Hematopoietic multipotent progenitor cell treated with erythropoietin and hydrocortisone succinate and interleukin-3 and kit ligand, for 6 days (in vitro differentiated cells): ENCODE measurements around the gene PDE1C.
"Not testable (repeated sequence)": the region's sequence is repeated elsewhere in the genome, so short reads cannot be mapped to it uniquely, and the experiment has no call there.

Source experiments
- DNase-seq: peaks from one replicate; pipeline ENCODE4 v3.0.0-alpha.2; 2015

Gene PDE1C

GRCh38 chr7:32070406-32071360 is at the start of gene PDE1C:
Gene PDE1C, minus strand, starts transcription at chr7:32070407.
- no peak for DNase-seq

GRCh38 chr7:32119790-32120196 is 49.6 kb upstream of the PDE1C start:
- no peak for DNase-seq

- no peak for DNase-seq
These were observed 47.6 kb upstream of the PDE1C start for GRCh38 chr7:32117837-32118236.

GRCh38 chr7:32116436-32116835 is 46.2 kb upstream of the PDE1C start:
- no peak for DNase-seq

GRCh38 chr7:32115831-32116230 is 45.6 kb upstream of the PDE1C start:
- DNase-seq, result no peak

GRCh38 chr7:32108651-32109050 is 38.4 kb upstream of the PDE1C start:
- DNase-seq, result no peak

GRCh38 chr7:32104766-32105165 is 34.6 kb upstream of the PDE1C start:
- DNase-seq, result no peak

- no peak for DNase-seq
These were observed 33.2 kb upstream of the PDE1C start for GRCh38 chr7:32103361-32103760.

GRCh38 chr7:32102432-32102873 is 32.2 kb upstream of the PDE1C start:
- no peak for DNase-seq

GRCh38 chr7:32100407-32100907 is 30.2 kb upstream of the PDE1C start:
- DNase-seq, result no peak

- DNase-seq, result no peak
These were observed 24.3 kb upstream of the PDE1C start for GRCh38 chr7:32094516-32094915.

- DNase-seq, result peak; percentile 6
These were observed 23.5 kb upstream of the PDE1C start for GRCh38 chr7:32093415-32094408.

GRCh38 chr7:32092346-32092745 is 22.1 kb upstream of the PDE1C start:
- DNase-seq, result no peak

- DNase-seq, result no peak
These were observed 21.5 kb upstream of the PDE1C start for GRCh38 chr7:32091608-32092210.

- no peak for DNase-seq
These were observed 19.5 kb upstream of the PDE1C start for GRCh38 chr7:32089678-32090077.

GRCh38 chr7:32089256-32089655 is 19.0 kb upstream of the PDE1C start:
- no peak for DNase-seq

GRCh38 chr7:32088451-32088881 is 18.3 kb upstream of the PDE1C start:
- DNase-seq, result no peak

GRCh38 chr7:32079510-32079909 is 9.3 kb upstream of the PDE1C start:
- no peak for DNase-seq

GRCh38 chr7:32078824-32079223 is 8.6 kb upstream of the PDE1C start:
- no peak for DNase-seq

- no peak for DNase-seq
These were observed 7.6 kb upstream of the PDE1C start for GRCh38 chr7:32077806-32078205.

- not testable (repeated sequence) for DNase-seq
These were observed 6.6 kb upstream of the PDE1C start for GRCh38 chr7:32076802-32077201.

GRCh38 chr7:32075612-32076011 is 5.4 kb upstream of the PDE1C start:
- no peak for DNase-seq
